Measurements from ENCODE around the gene PLA2G4A. TPM values are rescaled to one million over a fixed set of nuclear protein-coding genes. Genes with fewer than 3 reads are reported as not detected.

Gene PLA2G4A
- total RNA-seq, 1 experiment from 2014 or later, result 2.0 TPM

DNA sequence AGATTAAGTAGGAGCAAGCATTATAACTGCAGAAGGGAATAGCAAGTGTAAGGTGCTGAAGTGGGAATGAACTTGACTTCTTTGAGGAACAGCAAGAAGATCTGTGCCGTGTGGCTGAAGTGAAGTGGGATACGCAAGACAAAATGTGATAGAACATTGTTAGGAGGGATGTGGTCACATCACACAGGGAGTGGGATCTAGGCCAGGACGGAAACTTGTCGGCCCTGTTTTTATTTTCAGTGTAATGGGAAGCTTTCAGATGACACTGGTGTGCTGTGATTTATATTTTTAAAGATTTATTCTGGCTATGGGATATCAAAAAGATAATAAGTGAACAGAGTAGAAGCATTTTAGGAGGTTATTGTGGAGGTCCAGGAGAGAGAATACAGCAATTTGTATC, 116.4 kb downstream of the PLA2G4A start:
- DNase-seq, result no peak

DNA sequence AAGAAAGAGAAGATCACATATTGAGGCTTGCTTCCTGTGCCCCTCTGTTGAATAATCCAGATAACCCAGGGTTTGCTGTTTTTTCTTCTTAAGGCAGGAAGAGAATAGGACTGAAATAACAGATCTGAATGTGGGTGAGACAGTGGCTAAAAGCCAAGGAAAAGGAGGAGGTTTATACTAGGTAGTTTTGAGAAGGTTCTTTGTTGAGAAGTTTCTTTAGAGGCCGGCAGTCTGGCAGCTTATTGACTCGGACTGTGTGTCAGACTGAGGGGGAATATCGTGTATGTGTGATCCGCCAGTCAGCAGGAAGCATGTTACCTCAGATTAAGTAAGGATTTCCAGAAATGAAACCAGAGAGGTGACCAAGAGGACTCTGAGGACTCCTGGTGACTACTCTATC, 119.8 kb downstream of the PLA2G4A start:
- H3K9me3 Mint-ChIP-seq (ENCODE audit: unreplicated experiment), result no peaks in the 10 kb centered on the region
- POLR2A ChIA-PET, result no interaction called here

More for the DNA sequence above, 116.4 kb downstream of the PLA2G4A start:
- no peak overlapping the region for H3K27ac Mint-ChIP-seq (ENCODE audit: unreplicated experiment)
- H3K27me3 Mint-ChIP-seq (ENCODE audit: insufficient read depth, unreplicated experiment), result peaks cover 14% of the 10 kb centered on the region
- POLR2A ChIA-PET, result interaction anchor here (0.8 kb wide), 1 partner anchor 451 kb away, joined by 3 read pairs; no protein-coding TSS in a partner anchor
- Histone ChIP-seq H3K4me1 (peaks cover 11% of the 10 kb centered on the region), H3K36me3 (ENCODE audit: control insufficient read depth, insufficient read depth, low read length) (no peaks in the 10 kb centered on the region), H3K27me3 (replicated peaks; ENCODE audit: control insufficient read depth, insufficient read depth, low read length) (no peaks in the 10 kb centered on the region), H3K4me3 (ENCODE audit: low read depth, low read length) (no peak overlapping the region), H3K9me3 (no peaks in the 10 kb centered on the region)
- peaks cover 10% of the 10 kb centered on the region for H3K4me1 Mint-ChIP-seq (ENCODE audit: low read depth, unreplicated experiment)
- BruUV-seq (replicated peaks), result no TSS peak
- no peaks in the 10 kb centered on the region for H3K36me3 Mint-ChIP-seq (ENCODE audit: insufficient read depth, unreplicated experiment)
- CTCF ChIA-PET, result no interaction called here
- no peak overlapping the region for H3K4me3 Mint-ChIP-seq (ENCODE audit: unreplicated experiment)
- TF ChIP-seq, protein P1, sequence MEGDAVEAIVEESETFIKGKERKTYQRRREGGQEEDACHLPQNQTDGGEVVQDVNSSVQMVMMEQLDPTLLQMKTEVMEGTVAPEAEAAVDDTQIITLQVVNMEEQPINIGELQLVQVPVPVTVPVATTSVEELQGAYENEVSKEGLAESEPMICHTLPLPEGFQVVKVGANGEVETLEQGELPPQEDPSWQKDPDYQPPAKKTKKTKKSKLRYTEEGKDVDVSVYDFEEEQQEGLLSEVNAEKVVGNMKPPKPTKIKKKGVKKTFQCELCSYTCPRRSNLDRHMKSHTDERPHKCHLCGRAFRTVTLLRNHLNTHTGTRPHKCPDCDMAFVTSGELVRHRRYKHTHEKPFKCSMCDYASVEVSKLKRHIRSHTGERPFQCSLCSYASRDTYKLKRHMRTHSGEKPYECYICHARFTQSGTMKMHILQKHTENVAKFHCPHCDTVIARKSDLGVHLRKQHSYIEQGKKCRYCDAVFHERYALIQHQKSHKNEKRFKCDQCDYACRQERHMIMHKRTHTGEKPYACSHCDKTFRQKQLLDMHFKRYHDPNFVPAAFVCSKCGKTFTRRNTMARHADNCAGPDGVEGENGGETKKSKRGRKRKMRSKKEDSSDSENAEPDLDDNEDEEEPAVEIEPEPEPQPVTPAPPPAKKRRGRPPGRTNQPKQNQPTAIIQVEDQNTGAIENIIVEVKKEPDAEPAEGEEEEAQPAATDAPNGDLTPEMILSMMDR (IDR thresholded peaks at IDR 0.05; ENCODE audit: insufficient read depth in 1 of 2, low read depth in 1 of 2, low read length in 1 of 2, severe bottlenecking in 1 of 2, unreplicated experiment in 1 of 2), result no peak
- no peaks in the 10 kb centered on the region for H3K9me3 Mint-ChIP-seq (ENCODE audit: unreplicated experiment)
- intact Hi-C loops (cut with micrococcal nuclease; ENCODE audit: unreplicated experiment), result no loop called here

DNA sequence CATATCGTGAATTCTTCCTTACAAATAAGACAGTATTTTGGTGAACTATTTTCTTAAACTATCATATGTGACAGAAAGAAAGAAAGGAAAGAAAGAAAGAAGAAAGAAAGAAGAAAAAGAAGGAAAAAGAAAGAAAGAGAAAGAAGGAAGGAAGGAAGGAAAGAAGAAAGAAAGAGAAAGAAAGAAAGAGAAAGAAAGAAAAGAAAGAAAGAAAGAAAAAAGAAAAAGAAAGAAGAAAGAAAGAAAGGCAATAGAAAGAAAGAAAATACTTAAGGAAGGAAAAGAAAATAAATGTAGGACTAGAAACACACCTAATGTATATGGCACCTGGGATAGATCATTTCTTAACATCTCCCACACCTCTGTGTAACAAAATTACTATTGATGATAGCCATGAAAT, 120.4 kb downstream of the PLA2G4A start:
- Histone ChIP-seq H3K9me3 (no peaks in the 10 kb centered on the region), H3K4me1 (peaks cover 4% of the 10 kb centered on the region), H3K4me3 (ENCODE audit: low read depth, low read length) (no peak overlapping the region), H3K27me3 (replicated peaks; ENCODE audit: control insufficient read depth, insufficient read depth, low read length) (no peaks in the 10 kb centered on the region), H3K36me3 (ENCODE audit: control insufficient read depth, insufficient read depth, low read length) (no peaks in the 10 kb centered on the region)
- Mint-ChIP-seq H3K27me3 (ENCODE audit: insufficient read depth, unreplicated experiment) (peaks cover 11% of the 10 kb centered on the region), H3K9me3 (ENCODE audit: unreplicated experiment) (no peaks in the 10 kb centered on the region), H3K4me3 (ENCODE audit: unreplicated experiment) (no peak overlapping the region), H3K36me3 (ENCODE audit: insufficient read depth, unreplicated experiment) (no peaks in the 10 kb centered on the region), H3K4me1 (ENCODE audit: low read depth, unreplicated experiment) (peaks cover 2% of the 10 kb centered on the region), H3K27ac (ENCODE audit: unreplicated experiment) (no peak overlapping the region)
- no TSS peak for BruUV-seq (replicated peaks)
- intact Hi-C loops (cut with micrococcal nuclease; ENCODE audit: unreplicated experiment), result no loop called here
- TF ChIP-seq, protein P1 (IDR thresholded peaks at IDR 0.05; ENCODE audit: insufficient read depth in 1 of 2, low read depth in 1 of 2, low read length in 1 of 2, severe bottlenecking in 1 of 2, unreplicated experiment in 1 of 2), result no peak
- CTCF ChIA-PET, result no interaction called here
- DNase-seq, result no peak
- POLR2A ChIA-PET, result no interaction called here

More for the DNA sequence above, 119.8 kb downstream of the PLA2G4A start:
- Histone ChIP-seq H3K4me1 (peaks cover 10% of the 10 kb centered on the region), H3K4me3 (ENCODE audit: low read depth, low read length) (no peak overlapping the region), H3K27me3 (replicated peaks; ENCODE audit: control insufficient read depth, insufficient read depth, low read length) (no peaks in the 10 kb centered on the region), H3K9me3 (no peaks in the 10 kb centered on the region), H3K36me3 (ENCODE audit: control insufficient read depth, insufficient read depth, low read length) (no peaks in the 10 kb centered on the region)
- no peak for DNase-seq
- TF ChIP-seq, protein P1 (IDR thresholded peaks at IDR 0.05; ENCODE audit: insufficient read depth in 1 of 2, low read depth in 1 of 2, low read length in 1 of 2, severe bottlenecking in 1 of 2, unreplicated experiment in 1 of 2), result no peak
- intact Hi-C loops (cut with micrococcal nuclease; ENCODE audit: unreplicated experiment), result no loop called here
- BruUV-seq (replicated peaks), result no TSS peak
- H3K4me3 Mint-ChIP-seq (ENCODE audit: unreplicated experiment), result no peak overlapping the region
- CTCF ChIA-PET, result no interaction called here
- H3K36me3 Mint-ChIP-seq (ENCODE audit: insufficient read depth, unreplicated experiment), result no peaks in the 10 kb centered on the region
- H3K4me1 Mint-ChIP-seq (ENCODE audit: low read depth, unreplicated experiment), result peaks cover 8% of the 10 kb centered on the region
- no peak overlapping the region for H3K27ac Mint-ChIP-seq (ENCODE audit: unreplicated experiment)
- peaks cover 11% of the 10 kb centered on the region for H3K27me3 Mint-ChIP-seq (ENCODE audit: insufficient read depth, unreplicated experiment)
